Trophoblast cell (in vitro differentiated cells and primary cell): ENCODE data around the gene KIF25.

Experiments used
- DNase-seq, 2 donors: peaks; one replicate each; pipeline ENCODE4 v3.0.0-alpha.2; 2016
- H2AFZ ChIP-seq: 2 replicates; pipeline ENCODE4 v1.6.1; 2013; ENCODE audit warnings: low read length, moderate library complexity, mild to moderate bottlenecking; ENCODE audit not compliant: insufficient read depth, poor library complexity
- H2AK5ac ChIP-seq: 2 replicates; pipeline ENCODE4 v1.6.1; 2013; ENCODE audit warnings: mild to moderate bottlenecking, low read length
- H2BK120ac ChIP-seq: 2 replicates; pipeline ENCODE4 v1.6.1; 2013; ENCODE audit warnings: low read length, mild to moderate bottlenecking, moderate library complexity; ENCODE audit not compliant: insufficient read depth, poor library complexity
- H2BK12ac ChIP-seq: 2 replicates; pipeline ENCODE4 v1.6.1; 2013; ENCODE audit warnings: mild to moderate bottlenecking, low read length, moderate library complexity
- H2BK5ac ChIP-seq: 2 replicates; pipeline ENCODE4 v1.6.1; 2013; ENCODE audit warnings: low read length, low read depth, moderate library complexity, mild to moderate bottlenecking; ENCODE audit not compliant: poor library complexity
- H3K14ac ChIP-seq: 2 replicates; pipeline ENCODE4 v1.6.1; 2013; ENCODE audit warnings: mild to moderate bottlenecking, low read length
- H3K18ac ChIP-seq: 2 replicates; pipeline ENCODE4 v1.6.1; 2013; ENCODE audit warnings: mild to moderate bottlenecking, low read length
- H3K23ac ChIP-seq: 2 replicates; pipeline ENCODE4 v1.6.1; 2013; ENCODE audit warnings: low read length
- H3K27ac ChIP-seq: 2 replicates; pipeline ENCODE4 v1.5.1; 2013; ENCODE audit warnings: low read depth, mild to moderate bottlenecking, inconsistent platforms, low read length, moderate library complexity
- H3K27me3 ChIP-seq: 2 replicates; pipeline ENCODE4 v1.6.1; 2013; ENCODE audit warnings: inconsistent platforms, mild to moderate bottlenecking, low read length, moderate library complexity; ENCODE audit not compliant: insufficient read depth
- H3K36me3 ChIP-seq, 2 experiments: 1 replicate in 1 of 2; 2 replicates in 1 of 2; pipeline ENCODE4 v1.6.1; 2013; ENCODE audit warnings: low read length in 2 of 2, mild to moderate bottlenecking in 2 of 2, moderate library complexity in 1 of 2; ENCODE audit not compliant: insufficient read depth in 2 of 2, control insufficient read depth in 1 of 2
- H3K4ac ChIP-seq: 2 replicates; pipeline ENCODE4 v1.6.1; 2013; ENCODE audit warnings: low read depth, mild to moderate bottlenecking, low read length, moderate library complexity
- H3K4me1 ChIP-seq, 2 experiments: 1 replicate in 1 of 2; 2 replicates in 1 of 2; pipeline ENCODE4 v1.6.1; 2013; ENCODE audit warnings: low read length in 2 of 2, mild to moderate bottlenecking in 2 of 2, moderate library complexity in 1 of 2; ENCODE audit not compliant: insufficient read depth in 2 of 2, control insufficient read depth in 1 of 2
- H3K4me2 ChIP-seq: 2 replicates; pipeline ENCODE4 v1.6.1; 2013; ENCODE audit warnings: inconsistent platforms, mild to moderate bottlenecking, low read length, moderate library complexity
- H3K4me3 ChIP-seq: 2 replicates; pipeline ENCODE4 v1.5.1; 2013; ENCODE audit warnings: mild to moderate bottlenecking, low read depth, low read length, inconsistent platforms
- H3K79me1 ChIP-seq: one replicate; pipeline ENCODE4 v1.6.1; 2013; ENCODE audit warnings: low read length
- H3K79me2 ChIP-seq: 2 replicates; pipeline ENCODE4 v1.6.1; 2013; ENCODE audit warnings: low read length, mild to moderate bottlenecking; ENCODE audit not compliant: control insufficient read depth, insufficient read depth, poor library complexity
- H3K9ac ChIP-seq: 2 replicates; pipeline ENCODE4 v1.6.1; 2013; ENCODE audit warnings: mild to moderate bottlenecking, low read length
- H3K9me3 ChIP-seq: 2 replicates; pipeline ENCODE4 v1.6.1; 2013; ENCODE audit warnings: low read depth, mild to moderate bottlenecking, control low read depth, inconsistent platforms, low read length; ENCODE audit not compliant: insufficient read depth
- H4K12ac ChIP-seq: 2 replicates; pipeline ENCODE4 v1.6.1; 2013; ENCODE audit warnings: low read depth, mild to moderate bottlenecking, low read length, moderate library complexity
- H4K8ac ChIP-seq: 2 replicates; pipeline ENCODE4 v1.6.1; 2013; ENCODE audit warnings: low read depth, mild to moderate bottlenecking, low read length, moderate library complexity
- H4K91ac ChIP-seq: one replicate; pipeline ENCODE4 v1.6.1; 2013; ENCODE audit warnings: low read depth, mild to moderate bottlenecking, low read length, moderate library complexity
- WGBS: extraction: QIAGEN DNeasy Blood & Tissue Kit; methylation state at CpG from one replicate; pipeline ENCODE4 v1.1.7; 2013; ENCODE audit warnings: missing lambda C conversion rate; ENCODE audit not compliant: insufficient read length, insufficient coverage; ENCODE audit errors: extremely low coverage; 5-methylcytosine and 5-hydroxymethylcytosine counted together

The KIF25 gene

GRCh38 chr6:168031411-168031971 lies 34.0 kb downstream of the KIF25 start:
- Histone ChIP-seq H4K8ac (no peak overlapping the region), H4K91ac (peak overlapping the region; percentile 49), H3K4me3 (no peak overlapping the region), H3K4me1 (peaks cover 5 to 23% of the 10 kb centered on the region in 2 experiments), H3K27ac (peak overlapping the region; percentile 68), H3K79me1 (peaks cover 3% of the 10 kb centered on the region), H3K18ac (no peak overlapping the region), H3K4ac (no peak overlapping the region), H3K36me3 (no peaks in the 10 kb centered on the region), H3K27me3 (no peaks in the 10 kb centered on the region), H3K79me2 (no peaks in the 10 kb centered on the region), H2BK12ac (no peak overlapping the region), H2AK5ac (no peak overlapping the region), H3K9ac (no peak overlapping the region), H4K12ac (no peak overlapping the region), H3K4me2 (peak overlapping the region; percentile 24), H3K23ac (no peak overlapping the region), H2AFZ (no peak overlapping the region), H2BK120ac (no peak overlapping the region), H3K9me3 (peaks cover 2% of the 10 kb centered on the region), H3K14ac (no peak overlapping the region), H2BK5ac (no peak overlapping the region)
- no peak for DNase-seq
- WGBS: no CpG with 5 or more reads among the region's 14 CpGs

GRCh38 chr6:168032005-168032760 lies 34.7 kb downstream of the KIF25 start:
- H3K18ac ChIP-seq: no peak overlapping the region
- H3K79me2 ChIP-seq: no peaks in the 10 kb centered on the region
- H3K4me3 ChIP-seq: no peak overlapping the region
- no peak overlapping the region for H3K4me2 ChIP-seq
- no peaks in the 10 kb centered on the region for H3K27me3 ChIP-seq
- H3K36me3 ChIP-seq: no peaks in the 10 kb centered on the region
- peaks cover 3% of the 10 kb centered on the region for H3K79me1 ChIP-seq
- no CpG with 5 or more reads among the region's 12 CpGs for WGBS
- H2BK12ac ChIP-seq: no peak overlapping the region
- no peak overlapping the region for H2AK5ac ChIP-seq
- no peak overlapping the region for H4K12ac ChIP-seq
- no peak overlapping the region for H2AFZ ChIP-seq
- H3K23ac ChIP-seq: no peak overlapping the region
- peaks cover 2% of the 10 kb centered on the region for H3K9me3 ChIP-seq
- H3K9ac ChIP-seq: no peak overlapping the region
- H4K8ac ChIP-seq: no peak overlapping the region
- no peak overlapping the region for H2BK120ac ChIP-seq
- H3K27ac ChIP-seq: peak overlapping the region; percentile 68
- H3K4me1 ChIP-seq: peaks cover 5 to 23% of the 10 kb centered on the region in 2 experiments
- peak overlapping the region; percentile 49 for H4K91ac ChIP-seq
- H2BK5ac ChIP-seq: peak overlapping the region; percentile 30
- H3K4ac ChIP-seq: no peak overlapping the region
- H3K14ac ChIP-seq: no peak overlapping the region
- DNase-seq: no peak

- Histone ChIP-seq H2BK120ac (no peak overlapping the region), H3K4me3 (no peak overlapping the region), H3K27me3 (no peaks in the 10 kb centered on the region), H3K14ac (no peak overlapping the region), H3K36me3 (no peaks in the 10 kb centered on the region), H2AK5ac (no peak overlapping the region), H3K4me1 (peaks cover 5 to 23% of the 10 kb centered on the region in 2 experiments), H4K91ac (no peak overlapping the region), H3K4me2 (no peak overlapping the region), H2BK5ac (no peak overlapping the region), H3K79me1 (peaks cover 3% of the 10 kb centered on the region), H3K79me2 (no peaks in the 10 kb centered on the region), H3K9ac (no peak overlapping the region), H3K9me3 (peaks cover 5% of the 10 kb centered on the region), H3K27ac (no peak overlapping the region), H4K8ac (no peak overlapping the region), H3K18ac (no peak overlapping the region), H3K4ac (no peak overlapping the region), H2BK12ac (no peak overlapping the region), H3K23ac (no peak overlapping the region), H2AFZ (no peak overlapping the region), H4K12ac (no peak overlapping the region)
- no peak for DNase-seq
- no CpG with 5 or more reads among the region's 12 CpGs for WGBS
These were observed 36.3 kb downstream of the KIF25 start for GRCh38 chr6:168033791-168034190.

GRCh38 chr6:168034537-168034936 lies 37.1 kb downstream of the KIF25 start:
- no CpG with 5 or more reads among the region's 18 CpGs for WGBS
- no peak overlapping the region for H4K12ac ChIP-seq

More at GRCh38 chr6:168034537-168034936, 37.1 kb downstream of the KIF25 start:
- H2AFZ ChIP-seq: no peak overlapping the region
- no peak overlapping the region for H3K14ac ChIP-seq
- H4K91ac ChIP-seq: no peak overlapping the region
- H3K4me3 ChIP-seq: no peak overlapping the region
- no peak overlapping the region for H3K18ac ChIP-seq
- H2BK5ac ChIP-seq: no peak overlapping the region
- H3K27me3 ChIP-seq: no peaks in the 10 kb centered on the region
- H3K9ac ChIP-seq: no peak overlapping the region
- H2BK120ac ChIP-seq: no peak overlapping the region
- H3K36me3 ChIP-seq: no peaks in the 10 kb centered on the region
- H3K79me2 ChIP-seq: no peaks in the 10 kb centered on the region
- H2AK5ac ChIP-seq: no peak overlapping the region
- DNase-seq: no peak
- no peak overlapping the region for H3K4ac ChIP-seq
- H3K23ac ChIP-seq: no peak overlapping the region
- H3K9me3 ChIP-seq: peaks cover 8% of the 10 kb centered on the region
- H3K4me1 ChIP-seq: peaks cover 5 to 20% of the 10 kb centered on the region in 2 experiments
- H4K8ac ChIP-seq: no peak overlapping the region
- H3K79me1 ChIP-seq: peaks cover 3% of the 10 kb centered on the region
- no peak overlapping the region for H2BK12ac ChIP-seq
- H3K27ac ChIP-seq: no peak overlapping the region
- no peak overlapping the region for H3K4me2 ChIP-seq
